HG03108 (cell line): Measurements from ENCODE around the gene FRK.
"Not testable (repeated sequence)": the region's sequence is repeated elsewhere in the genome, so short reads cannot be mapped to it uniquely, and the experiment has no call there.

Source experiments
- ATAC-seq: cut with Tn5 transposase; IDR thresholded peaks from one replicate; pipeline ENCODE4 v1.9.1; 2021; ENCODE audit warnings: moderate library complexity; ENCODE audit not compliant: unreplicated experiment

FRK gene

GRCh38 chr6:115947966-115948541 is 112.6 kb downstream of the FRK start:
- ATAC-seq = no peak

- no peak for ATAC-seq
Measured at GRCh38 chr6:115945812-115946211, 114.9 kb downstream of the FRK start.

- no peak for ATAC-seq
Measured at GRCh38 chr6:115945306-115945705, 115.4 kb downstream of the FRK start.

- not testable (repeated sequence) for ATAC-seq
Measured at GRCh38 chr6:115944829-115945228, 115.9 kb downstream of the FRK start.

GRCh38 chr6:115937502-115937901 is 123.2 kb downstream of the FRK start:
- not testable (repeated sequence) for ATAC-seq

GRCh38 chr6:115935361-115935760 is 125.3 kb downstream of the FRK start:
- ATAC-seq = no peak

GRCh38 chr6:115934829-115935228 is 125.9 kb downstream of the FRK start:
- no peak for ATAC-seq

- no peak for ATAC-seq
Measured at GRCh38 chr6:115934145-115934544, 126.5 kb downstream of the FRK start.

- no peak for ATAC-seq
Measured at GRCh38 chr6:115932481-115932880, 128.2 kb downstream of the FRK start.

GRCh38 chr6:115928000-115928399 is 132.7 kb downstream of the FRK start:
- not testable (repeated sequence) for ATAC-seq

GRCh38 chr6:115922971-115923370 is 137.7 kb downstream of the FRK start:
- ATAC-seq = no peak

GRCh38 chr6:115914098-115914497 is 146.6 kb downstream of the FRK start:
- ATAC-seq = no peak

GRCh38 chr6:115909923-115910546 is 150.7 kb downstream of the FRK start:
- ATAC-seq = no peak

- ATAC-seq = no peak
Measured at GRCh38 chr6:115908906-115909559, 151.7 kb downstream of the FRK start.

GRCh38 chr6:115905471-115905870 is 155.2 kb downstream of the FRK start:
- no peak for ATAC-seq

GRCh38 chr6:115902436-115902835 is 158.3 kb downstream of the FRK start:
- no peak for ATAC-seq

- ATAC-seq = no peak
Measured at GRCh38 chr6:115901896-115902295, 158.8 kb downstream of the FRK start.

GRCh38 chr6:115899730-115900282 is 160.9 kb downstream of the FRK start:
- no peak for ATAC-seq

GRCh38 chr6:115898246-115898645 is 162.4 kb downstream of the FRK start:
- ATAC-seq = no peak

- no peak for ATAC-seq
Measured at GRCh38 chr6:115896538-115897129, 164.1 kb downstream of the FRK start.

- no peak for ATAC-seq
Measured at GRCh38 chr6:115894426-115894992, 166.2 kb downstream of the FRK start.
